Activated CD8-positive, alpha-beta memory T cell treated with anti-CD3 and anti-CD28 coated beads for 24 hours (primary cell): ENCODE results near the gene MED22.

Source experiments
- DNase-seq: peaks from one replicate; pipeline ENCODE4 v3.0.0-alpha.2; 2020

The MED22 gene

DNA sequence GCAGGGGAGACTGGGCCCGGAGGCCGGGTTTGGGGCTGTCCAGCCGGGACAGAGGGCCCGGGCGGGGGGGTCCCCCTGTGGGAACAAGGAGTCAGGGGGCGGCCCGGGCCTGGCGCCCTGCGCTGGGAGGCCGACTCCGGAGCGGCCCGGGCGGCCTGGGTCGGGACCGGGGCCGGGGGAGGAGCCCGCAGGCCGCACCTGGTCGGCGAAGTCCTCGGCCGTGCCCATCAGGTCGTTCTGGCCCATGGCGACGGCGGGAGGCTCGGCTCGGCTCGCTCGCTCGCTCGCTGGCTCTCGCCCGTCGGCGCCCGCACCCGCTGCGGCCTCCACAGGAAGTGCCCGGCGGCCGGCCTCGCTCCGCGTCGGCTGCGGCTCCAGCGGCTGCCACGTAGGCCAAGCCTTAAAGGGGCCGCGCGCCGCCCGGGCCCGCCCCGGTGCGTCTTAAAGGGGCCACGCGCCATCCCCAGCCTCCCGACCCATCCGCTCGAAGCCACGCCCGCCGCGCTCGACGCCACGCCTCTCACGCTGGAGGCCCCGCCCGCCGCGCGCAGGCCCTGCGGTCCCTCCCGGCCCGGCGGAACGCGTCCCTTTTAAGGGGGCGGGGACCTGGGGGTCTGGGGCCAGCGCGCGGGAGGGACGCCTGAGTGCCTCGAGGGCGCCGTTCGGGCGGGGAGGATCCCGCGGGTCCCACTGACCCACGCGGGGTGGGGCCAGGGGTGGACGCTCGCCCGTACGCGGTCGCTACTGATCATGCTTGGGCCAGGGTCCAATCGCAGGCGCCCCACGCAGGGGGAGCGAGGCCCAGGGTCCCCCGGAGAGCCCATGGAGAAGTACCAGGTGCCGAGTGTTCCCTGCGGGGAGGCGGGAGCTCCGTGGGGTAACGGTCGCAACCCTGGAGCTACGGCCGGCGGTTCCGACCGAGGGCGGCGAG lies 28.1 kb upstream of the MED22 start, which contains the start of the genes STKLD1 and SURF4:
TSS of gene STKLD1 (plus strand) at position 643 of the 931 bp plus-strand sequence. CDS start at position 751, 108 bp downstream.
TSS of gene SURF4 (minus strand) at position 337 of the 931 bp plus-strand sequence. CDS start at position 246, 91 bp downstream.
- DNase-seq = peak; percentile 99

DNA sequence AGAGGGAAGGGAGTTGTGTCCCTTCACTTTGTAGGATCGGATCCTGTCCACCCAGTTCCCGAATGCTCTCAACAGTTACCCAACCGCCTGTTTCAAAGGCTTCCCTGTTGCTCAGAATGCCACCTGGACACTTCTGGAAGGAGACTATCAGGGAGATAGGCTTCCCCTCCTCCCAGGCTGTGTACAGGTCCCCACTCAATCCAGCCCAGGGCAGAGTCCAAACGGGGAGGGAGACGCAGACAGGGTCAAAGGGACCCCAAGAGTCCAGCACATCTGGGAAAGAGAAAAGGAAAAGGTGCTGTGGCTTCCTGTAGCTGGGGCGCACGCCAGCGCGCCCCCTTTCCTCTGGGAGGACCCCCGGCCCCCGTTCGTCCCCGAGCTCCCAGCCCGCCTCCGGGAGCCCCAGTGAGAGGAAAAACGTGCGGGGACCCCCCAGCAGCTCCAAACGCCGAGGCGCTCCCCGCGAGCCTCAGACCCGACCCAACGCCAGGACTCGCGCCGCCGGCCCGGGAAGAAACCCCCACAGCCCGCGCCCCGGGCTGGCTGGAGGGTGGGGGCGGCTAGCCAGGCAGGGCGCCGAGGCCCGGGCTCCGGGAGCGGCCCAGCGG lies 27.3 kb upstream of the MED22 start:
- peak; percentile 72 for DNase-seq

- DNase-seq = peak; percentile 69
Observed at GRCh38 chr9:133374612-133375115, 26.7 kb upstream of the MED22 start.

DNA sequence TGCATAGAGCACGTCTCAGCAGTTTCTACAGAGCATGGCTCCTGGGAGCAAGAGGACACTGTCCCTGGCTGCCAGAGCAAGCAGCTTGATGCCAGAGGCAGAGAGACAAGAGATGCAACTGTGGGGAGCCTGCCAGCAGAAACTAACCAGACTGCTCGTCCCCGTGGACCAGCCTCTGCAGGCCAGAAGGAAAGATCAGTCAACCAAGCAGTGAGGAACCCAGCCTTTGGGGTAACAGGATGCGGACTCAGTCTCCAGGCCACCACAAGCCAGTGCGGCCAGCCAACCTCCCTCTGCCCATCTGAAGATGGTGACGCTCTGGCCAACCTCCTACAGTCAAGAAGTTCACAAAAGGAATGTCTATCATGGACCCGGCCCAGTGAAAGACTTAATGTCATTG lies 24.2 kb upstream of the MED22 start:
- DNase-seq = no peak

DNA sequence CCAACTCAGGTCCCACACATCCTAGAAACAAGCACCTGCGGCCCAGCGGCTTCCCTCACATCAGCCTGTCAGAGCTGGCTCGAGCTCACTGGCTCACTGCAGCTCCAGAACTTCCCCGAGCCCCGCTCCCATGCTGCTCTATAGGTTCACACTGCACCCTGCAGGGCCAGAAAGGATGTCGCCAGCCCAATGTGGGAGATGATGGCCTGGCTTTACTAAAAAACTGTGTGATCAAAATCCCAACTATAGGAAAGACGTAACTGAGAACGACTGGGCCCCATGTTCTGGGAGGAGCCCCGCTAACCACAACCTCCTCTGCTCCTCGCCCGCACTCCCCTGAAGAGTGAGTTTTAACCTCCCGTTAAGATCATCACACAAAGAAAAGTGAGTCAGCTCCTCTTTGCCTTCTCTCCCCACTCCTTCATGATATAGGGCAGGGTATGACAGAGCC lies 23.4 kb upstream of the MED22 start:
- DNase-seq = peak; percentile 85

- DNase-seq = no peak
Observed at GRCh38 chr9:133370685-133371084, 22.8 kb upstream of the MED22 start.

GRCh38 chr9:133369933-133370332 lies 22.0 kb upstream of the MED22 start:
- DNase-seq = no peak

- no peak for DNase-seq
Observed at GRCh38 chr9:133369422-133369821, 21.5 kb upstream of the MED22 start.

GRCh38 chr9:133368249-133368881 lies 20.4 kb upstream of the MED22 start:
- no peak for DNase-seq

DNA sequence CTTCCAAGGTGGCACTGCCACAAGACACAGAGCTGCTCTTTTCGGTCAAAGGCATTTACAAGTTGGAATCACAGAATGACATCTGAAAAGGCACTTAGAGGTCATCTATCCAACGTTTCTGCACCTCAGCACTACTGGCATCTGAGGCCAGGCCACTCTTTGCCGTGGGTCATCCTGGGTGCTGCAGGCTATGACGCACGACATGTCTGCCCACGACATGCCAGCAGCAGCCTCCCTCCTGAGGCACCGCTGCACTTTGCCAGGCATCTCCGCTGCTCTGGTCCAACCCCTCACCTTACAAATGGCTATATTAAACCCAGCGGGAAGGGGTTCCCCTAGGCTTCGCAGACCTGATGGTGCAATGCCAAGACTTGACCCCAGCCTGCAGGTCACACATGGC lies 19.8 kb upstream of the MED22 start:
- DNase-seq = no peak

DNA sequence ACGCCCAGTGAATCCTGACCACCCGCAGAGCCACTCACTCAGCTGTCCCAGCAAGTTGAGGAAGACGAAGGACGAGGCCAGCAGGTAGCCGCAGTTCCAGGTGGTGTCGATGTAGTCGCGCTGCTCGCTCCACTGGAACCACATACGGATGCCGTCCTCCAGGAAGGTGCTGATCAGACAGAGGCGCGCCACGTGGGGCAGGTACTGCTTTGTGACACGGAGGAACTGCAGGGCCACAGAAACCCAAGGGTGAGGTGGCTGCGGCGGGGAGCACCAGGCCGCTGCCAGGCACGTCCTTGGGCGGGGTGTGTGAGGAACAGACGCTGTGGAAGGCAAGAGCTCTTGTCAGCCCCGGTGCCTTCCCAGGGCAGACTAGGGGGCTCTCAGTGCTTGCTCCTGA lies 19.3 kb upstream of the MED22 start:
- DNase-seq = no peak

DNA sequence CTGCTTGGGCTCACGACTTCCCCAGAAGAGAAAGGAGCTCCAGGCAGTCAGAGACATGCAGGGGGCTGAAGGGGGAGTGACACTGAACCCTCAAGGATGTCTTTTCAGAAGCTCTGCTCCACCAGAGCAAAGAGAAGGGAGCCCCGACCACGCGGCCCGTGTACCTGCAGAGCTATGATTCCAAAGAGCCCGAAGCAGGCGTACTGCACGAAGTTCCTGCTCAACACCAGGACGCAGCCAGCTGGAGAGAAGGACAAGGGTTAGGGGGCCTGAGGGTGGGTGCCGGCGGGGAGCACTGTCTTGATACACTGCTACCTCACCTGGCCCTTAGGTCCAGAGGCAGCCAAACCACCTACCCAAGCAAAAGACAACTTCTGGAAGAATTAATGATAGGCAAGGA lies 18.5 kb upstream of the MED22 start:
- DNase-seq = no peak

DNA sequence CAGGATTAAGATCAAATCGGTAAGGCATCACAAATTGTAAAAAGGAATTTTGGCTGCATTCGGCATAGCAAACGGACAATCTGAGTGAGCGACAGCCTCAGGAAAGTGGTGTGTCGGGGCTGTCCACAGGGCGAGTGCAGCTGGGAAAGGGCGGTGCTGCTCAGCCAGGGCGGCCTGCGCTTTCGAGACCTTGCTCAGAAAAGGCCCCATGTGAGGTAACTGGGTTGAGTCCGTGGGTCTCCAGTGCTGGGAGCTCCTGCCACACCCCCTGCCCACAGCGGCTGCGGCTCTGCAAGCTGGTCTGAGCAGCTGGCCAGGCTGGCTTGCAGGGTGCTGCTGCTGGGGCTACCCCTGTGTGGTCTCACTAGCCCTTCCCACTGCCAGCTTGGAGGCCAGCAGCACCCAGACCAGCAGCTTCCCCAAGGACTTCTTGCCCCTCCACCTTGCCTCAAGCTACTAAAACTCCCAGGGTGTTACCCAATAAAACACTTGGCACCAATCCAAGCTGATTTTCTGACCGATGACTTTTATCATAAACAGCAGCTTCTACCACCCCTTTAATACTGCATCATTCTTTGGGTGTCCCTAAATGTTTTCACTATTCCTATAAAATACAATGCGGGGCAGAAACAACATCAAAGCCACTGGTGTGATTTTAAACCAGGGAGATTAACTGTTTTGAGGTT lies 14.6 kb upstream of the MED22 start:
- DNase-seq = no peak

- no peak for DNase-seq
Observed at GRCh38 chr9:133361507-133362092, 13.7 kb upstream of the MED22 start.

DNA sequence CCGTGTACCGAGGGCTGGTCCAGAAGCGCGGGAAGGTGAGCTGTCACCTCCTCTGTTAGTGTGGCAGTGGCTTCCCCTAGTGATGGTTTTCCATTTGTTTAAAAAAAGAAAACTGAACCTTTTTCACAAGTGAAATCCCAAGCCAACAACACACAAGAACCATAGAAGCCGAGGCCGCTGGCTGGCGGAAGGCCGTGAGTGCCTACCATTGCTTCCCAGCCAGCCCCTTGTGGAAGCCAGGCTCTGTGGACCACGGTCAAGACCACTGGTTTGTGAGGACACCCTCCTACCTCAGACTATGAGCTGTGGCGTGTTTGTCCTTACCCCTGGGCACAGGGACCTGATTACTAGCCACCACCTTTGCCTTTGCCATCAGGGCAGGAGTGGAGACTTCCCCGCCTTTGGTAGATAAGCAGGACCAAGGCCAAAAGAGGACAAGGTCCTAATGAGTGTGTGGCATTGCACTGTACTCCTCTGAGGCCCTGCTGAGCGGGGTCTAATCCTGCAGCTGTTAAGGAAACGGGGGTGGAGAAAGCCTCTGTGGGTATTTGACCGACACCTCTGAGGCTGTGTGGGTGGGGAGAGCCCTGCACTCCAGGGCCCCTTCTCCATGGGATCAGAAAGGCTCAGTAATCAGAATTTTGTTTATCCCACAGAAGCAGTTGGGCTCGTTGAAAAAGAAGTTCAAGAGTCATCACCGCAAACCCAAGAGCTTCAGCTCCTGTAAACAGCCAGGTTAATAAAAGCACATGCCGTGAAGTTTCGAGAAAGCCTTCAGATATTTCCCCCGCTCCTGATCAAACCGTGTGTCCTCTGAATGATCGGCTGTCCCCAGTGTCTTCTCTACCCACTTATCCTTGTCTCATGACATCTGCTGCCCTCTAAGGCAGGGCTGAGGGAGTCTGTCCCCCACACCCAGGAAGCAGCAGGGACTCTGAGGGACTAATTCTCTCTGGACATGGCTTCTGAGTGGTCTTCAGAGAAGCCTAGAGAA lies 12.8 kb upstream of the MED22 start:
- DNase-seq = no peak

DNA sequence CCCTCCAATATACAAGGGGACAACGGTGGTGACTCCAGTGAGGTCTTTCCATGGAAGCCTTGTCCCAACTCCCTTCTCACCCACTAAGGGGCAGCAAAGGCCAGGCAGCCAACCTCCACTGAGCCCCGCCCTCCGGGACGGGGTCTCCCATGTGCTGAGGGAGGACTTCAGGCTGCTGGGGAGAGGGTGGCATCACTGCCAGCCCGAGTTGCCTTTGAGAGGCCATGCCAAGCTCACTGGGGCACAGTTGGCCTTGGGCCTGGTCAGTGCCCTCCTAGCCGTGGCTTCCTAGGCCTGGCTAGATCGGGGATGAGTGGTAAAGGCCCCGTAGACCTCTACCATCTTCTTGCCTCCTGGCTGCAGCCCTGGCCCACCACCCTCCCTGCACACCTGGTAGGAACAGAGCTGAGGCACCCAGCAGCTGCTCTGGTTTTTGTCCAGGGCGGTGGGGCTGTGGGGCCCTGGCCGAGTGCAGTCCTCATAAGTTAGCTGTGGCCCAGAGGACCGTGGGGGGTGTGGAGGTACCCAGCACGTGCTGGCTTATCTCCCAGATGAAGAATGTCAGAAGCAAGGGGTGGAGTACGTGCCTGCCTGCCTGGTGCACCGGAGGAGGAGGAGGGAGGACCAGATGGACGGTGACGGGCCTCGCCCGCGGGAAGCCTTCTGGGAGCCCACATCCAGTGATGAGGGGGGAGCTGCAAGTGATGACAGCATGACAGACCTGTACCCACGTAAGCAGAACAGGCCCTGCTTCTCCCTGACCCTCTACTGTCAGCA lies 11.7 kb upstream of the MED22 start:
- DNase-seq = no peak

GRCh38 chr9:133357656-133358055 lies 9.7 kb upstream of the MED22 start:
- DNase-seq = no peak

DNA sequence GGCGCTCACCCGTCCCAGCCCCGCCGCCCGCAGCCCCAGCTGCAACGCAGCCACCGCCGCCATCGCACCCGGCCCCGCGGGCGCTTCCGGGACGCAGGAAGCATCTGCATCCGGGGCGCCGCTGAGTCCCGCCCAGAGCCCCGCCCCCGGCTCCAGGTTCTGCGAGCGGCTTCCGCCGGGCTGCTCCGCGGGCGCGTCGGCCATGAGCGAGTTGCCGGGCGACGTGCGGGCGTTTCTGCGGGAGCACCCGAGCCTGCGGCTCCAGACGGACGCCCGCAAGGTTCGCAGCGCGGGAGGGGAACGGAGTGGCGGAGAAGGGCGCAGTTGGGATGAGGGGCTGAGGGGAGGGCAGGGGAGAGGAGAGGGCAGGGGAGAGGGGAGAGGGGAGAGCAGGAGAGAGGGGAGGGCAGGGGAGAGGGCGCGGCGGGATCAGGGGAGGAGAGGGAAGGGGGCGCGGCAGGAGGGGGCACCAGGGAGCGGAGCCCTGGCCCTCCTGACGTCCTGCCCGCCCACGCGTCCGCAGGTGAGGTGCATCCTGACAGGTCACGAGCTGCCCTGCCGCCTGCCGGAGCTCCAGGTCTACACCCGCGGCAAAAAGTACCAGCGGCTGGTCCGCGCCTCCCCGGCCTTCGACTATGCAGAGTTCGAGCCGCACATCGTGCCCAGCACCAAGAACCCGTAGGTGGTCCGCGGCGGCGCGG lies 8.6 kb upstream of the MED22 start, which contains the start of the genes SURF1 and SURF2:
TSS of gene SURF1 (minus strand) at position 97 of the 701 bp plus-strand sequence. CDS start at position 63, 34 bp downstream.
TSS of gene SURF2 (plus strand) at position 160 of the 701 bp plus-strand sequence. CDS start at position 203, 43 bp downstream.
- peak; percentile 94 for DNase-seq

- DNase-seq = peak; percentile 73
Observed at GRCh38 chr9:133355881-133356357, 8.0 kb upstream of the MED22 start.
